HEK293T (cell line): ENCODE results near the gene MIGA2.

Source experiments
- CTCF ChIA-PET: fragments of 350-600 bp; formaldehyde crosslinking; extraction: SDS; loops from one replicate; lab custom pipeline; 2021; ENCODE audit warnings: antibody characterized with exemption, inconsistent platforms; lab: Yijun Ruan, JAX
- POLR2A ChIA-PET: fragments of 350-600 bp; formaldehyde crosslinking; extraction: SDS; loops from one replicate; lab custom pipeline; 2020; ENCODE audit warnings: antibody characterized with exemption, inconsistent platforms; lab: Yijun Ruan, JAX
- DNase-seq: peaks from one replicate; pipeline ENCODE4 v3.0.0; 2012; ENCODE audit warnings: mixed read lengths; ENCODE audit errors: extremely low spot score
- ARNT ChIP-seq: fragments of 450-650 bp; IDR thresholded peaks from 2 replicates; pipeline ENCODE4 v1.6.1; 2017; ENCODE audit warnings: mild to moderate bottlenecking
- BHLHE40 ChIP-seq: fragments of 450-650 bp; IDR thresholded peaks from 2 replicates; pipeline ENCODE4 v1.6.1; 2016; ENCODE audit warnings: mild to moderate bottlenecking, moderate library complexity, borderline replicate concordance
- CTBP1 ChIP-seq: fragments of 450-650 bp; IDR thresholded peaks from 2 replicates; pipeline ENCODE4 v1.6.1; 2016; ENCODE audit warnings: borderline replicate concordance
- ELF4 ChIP-seq: fragments of 450-650 bp; IDR thresholded peaks from 2 replicates; pipeline ENCODE4 v1.6.1; 2017; ENCODE audit warnings: antibody characterized with exemption
- FOXA1 ChIP-seq: fragments of 450-650 bp; IDR thresholded peaks from 2 replicates; pipeline ENCODE4 v1.6.1; 2016; ENCODE audit warnings: mild to moderate bottlenecking
- FOXK2 ChIP-seq: fragments of 450-650 bp; IDR thresholded peaks from 2 replicates; pipeline ENCODE4 v1.6.1; 2016; ENCODE audit warnings: mild to moderate bottlenecking
- FOXM1 ChIP-seq: fragments of 450-650 bp; IDR thresholded peaks from 2 replicates; pipeline ENCODE4 v1.6.1; 2017; ENCODE audit warnings: mild to moderate bottlenecking, borderline replicate concordance
- HDGF ChIP-seq: fragments of 450-650 bp; IDR thresholded peaks from 2 replicates; pipeline ENCODE4 v1.6.1; 2017; ENCODE audit warnings: antibody characterized with exemption, borderline replicate concordance
- L3MBTL2 ChIP-seq: fragments of 450-650 bp; conservative IDR thresholded peaks from 2 replicates; pipeline ENCODE4 v1.6.1; 2016; ENCODE audit warnings: mild to moderate bottlenecking
- LEF1 ChIP-seq: fragments of 450-650 bp; IDR thresholded peaks from 2 replicates; pipeline ENCODE4 v1.6.1; 2017; ENCODE audit warnings: mild to moderate bottlenecking, borderline replicate concordance
- NFRKB ChIP-seq: fragments of 450-650 bp; IDR thresholded peaks from 2 replicates; pipeline ENCODE4 v1.6.1; 2016; ENCODE audit warnings: mild to moderate bottlenecking, moderate library complexity
- PKNOX1 ChIP-seq: fragments of 450-650 bp; IDR thresholded peaks from 2 replicates; pipeline ENCODE4 v1.6.1; 2016
- SP1 ChIP-seq: fragments of 450-650 bp; IDR thresholded peaks from 2 replicates; pipeline ENCODE4 v1.6.1; 2017
- SUZ12 ChIP-seq: fragments of 450-650 bp; IDR thresholded peaks from 2 replicates; pipeline ENCODE4 v1.6.1; 2016; ENCODE audit warnings: mild to moderate bottlenecking
- TARDBP ChIP-seq: fragments of 450-650 bp; IDR thresholded peaks from 2 replicates; pipeline ENCODE4 v1.6.1; 2016
- ZNF384 ChIP-seq: fragments of 450-650 bp; IDR thresholded peaks from 2 replicates; pipeline ENCODE4 v1.6.1; 2016

The MIGA2 gene

DNA sequence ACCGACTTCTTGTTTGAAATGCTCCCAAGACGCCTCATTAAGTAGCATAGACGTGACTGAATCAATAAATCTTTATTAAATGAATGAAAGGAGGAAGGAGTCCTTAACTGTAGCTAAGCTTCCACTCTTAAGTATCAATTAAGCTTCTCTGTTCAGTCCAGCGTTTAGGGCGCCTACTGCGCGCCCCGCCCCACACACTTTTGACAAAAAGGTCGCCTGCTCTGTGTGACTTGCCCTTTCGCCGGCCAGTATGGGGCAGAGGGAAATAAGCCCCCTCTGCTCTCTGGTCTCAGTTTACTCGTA, 43.8 kb downstream of the MIGA2 start:
- no peak for DNase-seq
- ChIA-PET CTCF (no interaction called here), POLR2A (interaction anchor here (0.8 to 1.7 kb wide), 5 partner anchors 18 to 129 kb away, joined by 3 to 10 read pairs (median 3); partner anchors contain the start of genes CRAT and PTPA)
- TF ChIP-seq FOXK2 (no peak), ZNF384 (no peak), SUZ12 (no peak), FOXM1 (no peak), TARDBP (no peak), HDGF (no peak), SP1 (no peak), FOXA1 (no peak), BHLHE40 (no peak), ELF4 (no peak), LEF1 (no peak), NFRKB (no peak), PKNOX1 (no peak), CTBP1 (no peak), ARNT (no peak), L3MBTL2 (no peak)

DNA sequence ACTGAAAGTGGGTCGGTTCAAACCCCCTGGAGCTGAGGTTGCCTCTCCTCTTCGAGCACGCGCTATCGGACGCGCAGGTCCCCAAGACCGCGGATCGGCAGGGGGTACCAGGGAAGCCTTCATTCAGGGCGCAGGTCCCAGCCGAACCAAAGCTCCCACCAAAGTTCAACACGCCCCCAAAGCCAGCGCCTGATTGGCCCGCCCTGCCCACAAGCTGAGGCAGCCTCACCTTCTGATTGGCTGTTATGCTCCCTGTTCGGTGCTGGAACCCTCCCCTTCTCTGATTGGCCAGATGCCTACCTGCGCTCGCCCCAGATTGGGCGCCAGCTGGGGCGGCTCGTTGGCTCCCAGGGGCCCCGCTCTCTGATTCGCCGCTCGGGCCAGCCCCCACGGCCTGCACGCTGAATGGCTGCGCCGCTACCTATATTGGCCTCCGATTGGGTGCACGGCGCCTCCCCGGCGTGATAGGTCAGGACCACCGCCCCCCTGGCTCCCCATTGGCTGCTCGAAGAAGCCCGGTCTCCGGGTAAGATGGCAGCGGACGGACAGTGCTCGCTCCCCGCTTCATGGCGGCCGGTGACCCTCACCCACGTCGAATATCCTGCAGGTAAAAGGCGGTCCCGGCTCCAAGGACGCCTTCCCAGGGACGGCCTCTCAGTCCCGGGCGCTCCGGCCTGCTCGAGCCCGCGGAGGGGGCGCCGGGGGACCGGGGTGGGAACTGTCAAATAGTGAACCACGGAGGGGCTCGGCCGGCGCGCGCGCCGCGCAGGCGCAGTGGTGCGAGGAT, 44.4 kb downstream of the MIGA2 start, which contains the start of gene DOLPP1:
TSS of gene DOLPP1 (plus strand) at position 511 of the 787 bp plus-strand sequence. CDS start at position 532, 21 bp downstream.
- DNase-seq, result peak; percentile 99
- CTCF ChIA-PET, result no interaction called here
- POLR2A ChIA-PET, result interaction anchor here (0.6 to 1.7 kb wide), 21 partner anchors 7 to 393 kb away, joined by 3 to 10 read pairs (median 4); partner anchors contain the start of genes CRAT, MIGA2, PTPA and SH3GLB2
- TF ChIP-seq SUZ12 (no peak), LEF1 (peak; percentile 98), TARDBP (no peak), L3MBTL2 (peak; percentile 71), HDGF (peak; percentile 76; the same call in 1 of the 2 replicates), CTBP1 (no peak)

- no peak for TF ChIP-seq CTBP1
- TF ChIP-seq NFRKB, result no peak
- no peak for TF ChIP-seq FOXM1
- TF ChIP-seq BHLHE40, result no peak
- TF ChIP-seq SUZ12, result no peak
- no peak for TF ChIP-seq HDGF
- TF ChIP-seq SP1, result no peak
- TF ChIP-seq PKNOX1, result no peak
- no peak for TF ChIP-seq LEF1
- no peak for TF ChIP-seq ARNT
- no peak for TF ChIP-seq ZNF384
- POLR2A ChIA-PET, result interaction anchor here (0.6 to 1.7 kb wide), 18 partner anchors 8 to 394 kb away, joined by 3 to 10 read pairs (median 4); partner anchors contain the start of genes CRAT, MIGA2, PTPA and SH3GLB2
- DNase-seq, result peak; percentile 23
- CTCF ChIA-PET, result no interaction called here
Observed at GRCh38 chr9:129081388-129081904, 45.0 kb downstream of the MIGA2 start.

DNA sequence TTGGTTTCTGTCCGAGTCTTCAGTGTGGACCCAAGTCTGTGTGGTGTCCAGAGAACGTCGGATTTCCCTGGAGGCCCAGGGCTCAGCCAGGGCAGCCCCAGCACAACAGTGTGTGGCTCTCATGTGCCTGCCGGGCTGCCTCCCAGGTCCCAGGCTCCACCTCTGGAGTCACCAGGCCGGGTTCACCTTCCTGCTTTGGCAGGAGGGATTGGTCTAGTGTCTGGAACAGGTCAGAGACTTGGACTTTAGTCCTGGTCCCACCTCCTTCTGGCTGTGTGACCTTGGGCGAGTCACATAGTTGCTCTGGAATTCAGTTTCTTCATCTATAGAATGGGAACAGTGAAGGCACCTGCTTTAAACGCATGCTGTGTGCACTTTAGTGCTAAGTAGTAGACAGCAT, 47.7 kb downstream of the MIGA2 start:
- POLR2A ChIA-PET, result no interaction called here
- CTCF ChIA-PET, result no interaction called here
- TF ChIP-seq ARNT (no peak), LEF1 (no peak), CTBP1 (no peak), PKNOX1 (no peak), ZNF384 (no peak), FOXA1 (no peak), ELF4 (no peak)
- no peak for DNase-seq

- CTCF ChIA-PET, result no interaction called here
- TF ChIP-seq FOXK2, result no peak
- TF ChIP-seq PKNOX1, result no peak
- no peak for TF ChIP-seq HDGF
- TF ChIP-seq SP1, result no peak
- no peak for TF ChIP-seq FOXA1
- TF ChIP-seq LEF1, result no peak
- no peak for TF ChIP-seq BHLHE40
- TF ChIP-seq L3MBTL2, result no peak
- TF ChIP-seq CTBP1, result no peak
- TF ChIP-seq ZNF384, result no peak
- TF ChIP-seq ARNT, result no peak
- no peak for TF ChIP-seq TARDBP
- no peak for TF ChIP-seq NFRKB
- POLR2A ChIA-PET, result interaction anchor here (1.4 kb wide), 1 partner anchor 8 kb away, joined by 8 read pairs; no protein-coding TSS in a partner anchor
- DNase-seq, result no peak
Observed at GRCh38 chr9:129089246-129089645, 52.8 kb downstream of the MIGA2 start.
